MM.1S (cell line): ENCODE results near the gene ZNF474.

Experiments
- DNase-seq: peaks from one replicate; pipeline ENCODE4 v3.0.0-alpha.2; 2015
- H2AFZ ChIP-seq: fragments of 300-600 bp; sonication (generic); 2 replicates; pipeline ENCODE4 v1.6.0; 2016; ENCODE audit warnings: antibody characterized with exemption, low read length
- H3F3A ChIP-seq: fragments of 300-600 bp; sonication (generic); 2 replicates; pipeline ENCODE4 v1.6.1; 2016; ENCODE audit warnings: mild to moderate bottlenecking, antibody characterized with exemption, low read length, moderate library complexity, mixed read lengths; ENCODE audit not compliant: insufficient read depth
- H3K27ac ChIP-seq: fragments of 300-600 bp; sonication (generic); 2 replicates; pipeline ENCODE4 v1.5.1; 2016; ENCODE audit warnings: mild to moderate bottlenecking, low read length
- H3K27me3 ChIP-seq: fragments of 300-600 bp; sonication (generic); replicated peaks from 2 replicates; pipeline ENCODE4 v1.6.0; 2016; ENCODE audit warnings: low read length; ENCODE audit not compliant: insufficient read depth
- H3K36me3 ChIP-seq: fragments of 300-600 bp; sonication (generic); replicated peaks from 2 replicates; pipeline ENCODE4 v1.6.1; 2016; ENCODE audit warnings: mild to moderate bottlenecking, low read length, mixed read lengths; ENCODE audit not compliant: insufficient read depth
- H3K4me1 ChIP-seq: fragments of 300-600 bp; sonication (generic); 2 replicates; pipeline ENCODE4 v1.6.1; 2016; ENCODE audit warnings: low read length, mixed read lengths
- H3K4me2 ChIP-seq: fragments of 300-600 bp; sonication (generic); 2 replicates; pipeline ENCODE4 v1.6.0; 2016; ENCODE audit warnings: low read depth, low read length
- H3K4me3 ChIP-seq: fragments of 300-600 bp; sonication (generic); 2 replicates; pipeline ENCODE4 v1.5.1; 2016; ENCODE audit warnings: low read length, mixed read lengths
- H3K79me2 ChIP-seq: fragments of 300-600 bp; sonication (generic); 2 replicates; pipeline ENCODE4 v1.6.1; 2016; ENCODE audit warnings: mixed run types, low read length, mixed read lengths
- H3K9ac ChIP-seq: fragments of 300-600 bp; sonication (generic); 2 replicates; pipeline ENCODE4 v1.6.1; 2016; ENCODE audit warnings: low read length, mixed read lengths
- H3K9me2 ChIP-seq: fragments of 300-600 bp; sonication (generic); replicated peaks from 2 replicates; pipeline ENCODE4 v1.6.1; 2016; ENCODE audit warnings: mild to moderate bottlenecking, low read length, mixed read lengths; ENCODE audit not compliant: insufficient read depth
- H3K9me3 ChIP-seq: fragments of 300-600 bp; sonication (generic); replicated peaks from 2 replicates; pipeline ENCODE4 v1.6.1; 2016; ENCODE audit warnings: mild to moderate bottlenecking, low read length, mixed read lengths; ENCODE audit not compliant: insufficient read depth
- H4K20me1 ChIP-seq: fragments of 300-600 bp; sonication (generic); 2 replicates; pipeline ENCODE4 v1.6.1; 2016; ENCODE audit warnings: mild to moderate bottlenecking, low read length, moderate library complexity, mixed read lengths; ENCODE audit not compliant: insufficient read depth
- EZH2 ChIP-seq: fragments of 300-600 bp; sonication (generic); optimal IDR thresholded peaks from 2 replicates; pipeline ENCODE3; 2017; ENCODE audit warnings: low read depth, mild to moderate bottlenecking, antibody characterized with exemption, low read length, mixed read lengths
- EZH2phosphoT487 ChIP-seq: fragments of 300-600 bp; sonication (generic); IDR thresholded peaks from 2 replicates; pipeline ENCODE4 v1.6.1; 2018; ENCODE audit warnings: antibody characterized with exemption, low read length
- TF ChIP-seq, protein P1 (sequence below): fragments of 300-600 bp; sonication (generic); IDR thresholded peaks from 2 replicates; pipeline ENCODE4 v1.5.1; 2016; ENCODE audit warnings: antibody characterized with exemption, low read length, mixed read lengths

The ZNF474 gene

GRCh38 chr5:122184676-122185255 is 55.4 kb downstream of the ZNF474 start:
- Histone ChIP-seq H2AFZ (no peak overlapping the region), H3K27me3 (no peaks in the 10 kb centered on the region), H3K79me2 (no peaks in the 10 kb centered on the region), H3K4me1 (no peaks in the 10 kb centered on the region), H3K9me3 (no peaks in the 10 kb centered on the region), H3K9ac (no peak overlapping the region), H3K36me3 (no peaks in the 10 kb centered on the region), H3K27ac (no peak overlapping the region), H4K20me1 (no peaks in the 10 kb centered on the region), H3K9me2 (no peaks in the 10 kb centered on the region), H3K4me2 (no peak overlapping the region), H3K4me3 (no peak overlapping the region), H3F3A (no peaks in the 10 kb centered on the region)
- TF ChIP-seq EZH2: no peak
- no peak for TF ChIP-seq EZH2phosphoT487
- TF ChIP-seq, protein P1, sequence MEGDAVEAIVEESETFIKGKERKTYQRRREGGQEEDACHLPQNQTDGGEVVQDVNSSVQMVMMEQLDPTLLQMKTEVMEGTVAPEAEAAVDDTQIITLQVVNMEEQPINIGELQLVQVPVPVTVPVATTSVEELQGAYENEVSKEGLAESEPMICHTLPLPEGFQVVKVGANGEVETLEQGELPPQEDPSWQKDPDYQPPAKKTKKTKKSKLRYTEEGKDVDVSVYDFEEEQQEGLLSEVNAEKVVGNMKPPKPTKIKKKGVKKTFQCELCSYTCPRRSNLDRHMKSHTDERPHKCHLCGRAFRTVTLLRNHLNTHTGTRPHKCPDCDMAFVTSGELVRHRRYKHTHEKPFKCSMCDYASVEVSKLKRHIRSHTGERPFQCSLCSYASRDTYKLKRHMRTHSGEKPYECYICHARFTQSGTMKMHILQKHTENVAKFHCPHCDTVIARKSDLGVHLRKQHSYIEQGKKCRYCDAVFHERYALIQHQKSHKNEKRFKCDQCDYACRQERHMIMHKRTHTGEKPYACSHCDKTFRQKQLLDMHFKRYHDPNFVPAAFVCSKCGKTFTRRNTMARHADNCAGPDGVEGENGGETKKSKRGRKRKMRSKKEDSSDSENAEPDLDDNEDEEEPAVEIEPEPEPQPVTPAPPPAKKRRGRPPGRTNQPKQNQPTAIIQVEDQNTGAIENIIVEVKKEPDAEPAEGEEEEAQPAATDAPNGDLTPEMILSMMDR: no peak
- no peak for DNase-seq

- no peaks in the 10 kb centered on the region for H3K79me2 ChIP-seq
- H3K36me3 ChIP-seq: no peaks in the 10 kb centered on the region
- no peaks in the 10 kb centered on the region for H3K9me2 ChIP-seq
- H3K9me3 ChIP-seq: no peaks in the 10 kb centered on the region
- no peak overlapping the region for H3K27ac ChIP-seq
- no peak for DNase-seq
- H3K27me3 ChIP-seq: no peaks in the 10 kb centered on the region
- no peak overlapping the region for H3K4me3 ChIP-seq
- TF ChIP-seq EZH2 (no peak), EZH2phosphoT487 (no peak)
- TF ChIP-seq, protein P1: no peak
- no peaks in the 10 kb centered on the region for H4K20me1 ChIP-seq
- H3F3A ChIP-seq: no peaks in the 10 kb centered on the region
- no peak overlapping the region for H3K9ac ChIP-seq
- no peak overlapping the region for H3K4me2 ChIP-seq
- no peak overlapping the region for H2AFZ ChIP-seq
- no peaks in the 10 kb centered on the region for H3K4me1 ChIP-seq
Observed at GRCh38 chr5:122187426-122187825, 58.1 kb downstream of the ZNF474 start.

DNA sequence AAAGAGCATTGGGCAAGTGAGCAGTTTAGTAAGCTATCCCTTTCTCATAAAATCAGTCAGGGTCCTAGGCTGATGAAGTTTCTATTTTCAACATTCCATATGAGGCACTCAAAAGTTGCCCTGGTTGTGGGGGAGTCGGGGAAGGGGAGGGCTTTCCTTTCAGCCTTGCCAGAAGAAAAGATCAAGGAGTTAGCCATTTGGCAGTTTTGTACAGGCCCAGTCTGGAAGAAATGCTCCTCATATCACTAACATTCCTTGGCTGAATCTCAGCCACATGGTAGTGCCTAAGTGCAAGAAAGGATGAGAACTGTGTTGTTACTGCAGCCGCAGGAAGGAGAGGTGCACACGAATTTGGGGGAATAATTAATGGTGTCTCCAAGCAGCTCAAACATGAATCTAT is 60.8 kb downstream of the ZNF474 start:
- H3K27me3 ChIP-seq: no peaks in the 10 kb centered on the region
- H3K4me1 ChIP-seq: no peaks in the 10 kb centered on the region
- H3K9me3 ChIP-seq: no peaks in the 10 kb centered on the region
- no peaks in the 10 kb centered on the region for H4K20me1 ChIP-seq
- no peak overlapping the region for H3K9ac ChIP-seq
- no peaks in the 10 kb centered on the region for H3F3A ChIP-seq
- H3K36me3 ChIP-seq: no peaks in the 10 kb centered on the region
- H2AFZ ChIP-seq: no peak overlapping the region
- H3K4me2 ChIP-seq: no peak overlapping the region
- H3K27ac ChIP-seq: no peak overlapping the region
- DNase-seq: no peak
- TF ChIP-seq, protein P1: no peak
- no peak for TF ChIP-seq EZH2
- no peak for TF ChIP-seq EZH2phosphoT487
- H3K79me2 ChIP-seq: no peaks in the 10 kb centered on the region
- H3K9me2 ChIP-seq: no peaks in the 10 kb centered on the region
- no peak overlapping the region for H3K4me3 ChIP-seq
